Peyer's patch (tissue), 4 donors: ENCODE results near the gene BLVRB. TPM values are rescaled to one million over a fixed set of nuclear protein-coding genes. Genes with fewer than 3 reads are reported as not detected.

Experiments used
- DNase-seq, 3 donors: peaks; one replicate each; pipeline ENCODE4 v3.0.0-alpha.2; 2017 to 2019
- H3K27ac ChIP-seq, 4 donors: fragments of 200-600 bp; sonication (generic); one replicate each; pipeline ENCODE4 v1.5.1; 2016 to 2019
- H3K27me3 ChIP-seq, 2 donors: fragments of 200-600 bp; sonication (generic); one replicate each; pipeline ENCODE4 v1.5.1; 2019
- H3K36me3 ChIP-seq, 3 donors: fragments of 200-600 bp; sonication (generic); one replicate each; pipeline ENCODE4 v1.5.1; 2016 to 2019
- H3K4me1 ChIP-seq, 4 donors: fragments of 200-600 bp; sonication (generic); one replicate each; pipeline ENCODE4 v1.5.1; 2016 to 2019
- H3K4me3 ChIP-seq, 4 donors: fragments of 200-600 bp; sonication (generic); 1 replicate in 3 of 4; 2 replicates in 1 of 4; pipeline ENCODE4 v1.5.1; 2016 to 2019; ENCODE audit warnings: mild to moderate bottlenecking in 1 of 4
- H3K9me3 ChIP-seq, 4 donors: fragments of 200-600 bp; sonication (generic); one replicate each; pipeline ENCODE4 v1.5.1; 2016 to 2019; ENCODE audit warnings: mild to moderate bottlenecking in 1 of 4
- CTCF ChIP-seq, 6 experiments: fragments of 450-650 bp in 4 of 6; fragments of 200-600 bp in 2 of 6; sonication (generic) in 1 of 6; IDR thresholded peaks; one replicate each; pipeline ENCODE4 v1.5.1; 2017 to 2019; ENCODE audit warnings: antibody characterized with exemption in 6 of 6, mild to moderate bottlenecking in 3 of 6, moderate library complexity in 1 of 6
- POLR2A ChIP-seq, 2 donors: fragments of 450-650 bp; IDR thresholded peaks; one replicate each; pipeline ENCODE4 v1.5.1; 2017; ENCODE audit warnings: antibody characterized with exemption in 2 of 2, mild to moderate bottlenecking in 2 of 2, moderate library complexity in 2 of 2
- total RNA-seq, 4 donors: library from RNA; depleted of rRNA; stranded (reverse); fragments of >200 nt; gene quantifications; one replicate each; pipeline ENCODE4 v1.1.0, GENCODE V29; 2016

BLVRB gene
- total RNA-seq, 4 donors from 2014 or later, result 148 to 277 (median 218) TPM

GRCh38 chr19:40421993-40422747, 43.4 kb downstream of the BLVRB start:
- Histone ChIP-seq H3K9me3 (no peaks in the 10 kb centered on the region), H3K27ac (peak overlapping the region; percentile 95 to 99 (median 96)), H3K36me3 (peaks cover 0 to 13% (median 0%) of the 10 kb centered on the region in 3 donors), H3K4me3 (peak overlapping the region in 1 of 4 donors; percentile 61), H3K27me3 (no peaks in the 10 kb centered on the region), H3K4me1 (peaks cover 3 to 50% (median 11%) of the 10 kb centered on the region in 4 donors)
- TF ChIP-seq POLR2A (IDR thresholded peaks at IDR 0.05) (no peak), CTCF (IDR thresholded peaks at IDR 0.05) (no peak)
- no peak for DNase-seq

GRCh38 chr19:40420766-40421765, 44.5 kb downstream of the BLVRB start:
- TF ChIP-seq CTCF (IDR thresholded peaks at IDR 0.05), result peak; percentile 95 to 97 (median 96)
- TF ChIP-seq POLR2A (IDR thresholded peaks at IDR 0.05), result peak; percentile 94 to 97
- peak; percentile 83 to 98 (median 95) for DNase-seq
- Histone ChIP-seq H3K36me3 (peaks cover 0 to 13% (median 0%) of the 10 kb centered on the region in 3 donors), H3K4me1 (peaks cover 3 to 42% (median 11%) of the 10 kb centered on the region in 4 donors), H3K9me3 (no peaks in the 10 kb centered on the region), H3K27me3 (no peaks in the 10 kb centered on the region), H3K27ac (peak overlapping the region; percentile 95 to 99 (median 96)), H3K4me3 (peak overlapping the region; percentile 52 to 71 (median 60))

GRCh38 chr19:40420451-40420765, 45.1 kb downstream of the BLVRB start:
- H3K4me1 ChIP-seq, result peaks cover 3 to 42% (median 11%) of the 10 kb centered on the region in 4 donors
- H3K27me3 ChIP-seq, result no peaks in the 10 kb centered on the region
- peaks cover 0 to 13% (median 0%) of the 10 kb centered on the region in 3 donors for H3K36me3 ChIP-seq
- no peak for TF ChIP-seq CTCF (IDR thresholded peaks at IDR 0.05)
- TF ChIP-seq POLR2A (IDR thresholded peaks at IDR 0.05), result no peak
- H3K9me3 ChIP-seq, result no peaks in the 10 kb centered on the region
- peak overlapping the region; percentile 95 to 99 (median 96) for H3K27ac ChIP-seq
- peak in 1 of 3 donors; percentile 40 for DNase-seq
- H3K4me3 ChIP-seq, result peak overlapping the region; percentile 52 to 71 (median 60)

GRCh38 chr19:40419780-40420179, 45.8 kb downstream of the BLVRB start:
- H3K27me3 ChIP-seq, result no peaks in the 10 kb centered on the region
- H3K36me3 ChIP-seq, result peaks cover 0 to 13% (median 0%) of the 10 kb centered on the region in 3 donors
- no peak for DNase-seq
- H3K4me3 ChIP-seq, result no peak overlapping the region
- H3K4me1 ChIP-seq, result peaks cover 3 to 42% (median 11%) of the 10 kb centered on the region in 4 donors
- H3K9me3 ChIP-seq, result no peaks in the 10 kb centered on the region
- no peak overlapping the region for H3K27ac ChIP-seq
- TF ChIP-seq POLR2A (IDR thresholded peaks at IDR 0.05), result no peak
- TF ChIP-seq CTCF (IDR thresholded peaks at IDR 0.05), result no peak

GRCh38 chr19:40419066-40419612, 46.4 kb downstream of the BLVRB start:
- H3K27me3 ChIP-seq, result no peaks in the 10 kb centered on the region
- DNase-seq, result no peak
- H3K27ac ChIP-seq, result no peak overlapping the region
- no peak overlapping the region for H3K4me3 ChIP-seq
- H3K9me3 ChIP-seq, result no peaks in the 10 kb centered on the region
- no peak for TF ChIP-seq POLR2A (IDR thresholded peaks at IDR 0.05)
- no peak for TF ChIP-seq CTCF (IDR thresholded peaks at IDR 0.05)
- H3K36me3 ChIP-seq, result peaks cover 0 to 13% (median 0%) of the 10 kb centered on the region in 3 donors
- H3K4me1 ChIP-seq, result peaks cover 0 to 38% (median 9%) of the 10 kb centered on the region in 4 donors
